Lung (tissue), 12 donors: ENCODE data around the gene NDUFV2. TPM values are rescaled to one million over a fixed set of nuclear protein-coding genes. Genes with fewer than 3 reads are reported as not detected.

Source experiments
- ATAC-seq: fragments of 200-7000 bp; cut with Tn5 transposase; one replicate; pipeline ENCODE4 v1.9.1; 2020; ENCODE audit warnings: moderate number of reproducible peaks; ENCODE audit not compliant: insufficient read depth, low FRiP score
- DNase-seq, 3 donors: peaks; one replicate each; pipeline ENCODE4 v3.0.0-alpha.2; 2013 to 2017
- H3K27ac ChIP-seq, 2 donors: one replicate each; pipeline ENCODE4 v1.5.1; 2013; ENCODE audit warnings: mild to moderate bottlenecking in 2 of 2, moderate library complexity in 2 of 2, control low read depth in 1 of 2, inconsistent platforms in 1 of 2, low read depth in 1 of 2, low read length in 1 of 2
- H3K27me3 ChIP-seq, 3 donors: one replicate each; pipeline ENCODE4 v1.5.1; 2013; ENCODE audit warnings: low read length in 2 of 3; ENCODE audit not compliant: control insufficient read depth in 3 of 3, insufficient read depth in 3 of 3
- H3K36me3 ChIP-seq, 4 donors: one replicate each; pipeline ENCODE4 v1.5.1; 2013; ENCODE audit warnings: low read length in 4 of 4, mild to moderate bottlenecking in 1 of 4, moderate library complexity in 1 of 4; ENCODE audit not compliant: control insufficient read depth in 4 of 4, insufficient read depth in 4 of 4
- H3K4me1 ChIP-seq, 5 donors: one replicate each; pipeline ENCODE4 v1.5.1; 2013; ENCODE audit warnings: low read length in 5 of 5, mild to moderate bottlenecking in 2 of 5, moderate library complexity in 1 of 5; ENCODE audit not compliant: control insufficient read depth in 5 of 5, insufficient read depth in 5 of 5
- H3K4me3 ChIP-seq: one replicate; pipeline ENCODE4 v1.5.1; 2013; ENCODE audit warnings: mild to moderate bottlenecking, control low read depth, moderate library complexity
- H3K9ac ChIP-seq, 2 donors: one replicate each; pipeline ENCODE4 v1.5.1; 2013; ENCODE audit warnings: low read length in 2 of 2, control low read depth in 1 of 2; ENCODE audit not compliant: insufficient read depth in 1 of 2
- H3K9me3 ChIP-seq, 4 donors: one replicate each; pipeline ENCODE4 v1.5.1; 2013; ENCODE audit warnings: low read length in 3 of 4, mild to moderate bottlenecking in 1 of 4, moderate library complexity in 1 of 4; ENCODE audit not compliant: control insufficient read depth in 4 of 4, insufficient read depth in 3 of 4
- CTCF ChIP-seq: IDR thresholded peaks from 2 replicates; pipeline ENCODE4 v1.5.1; 2012; ENCODE audit warnings: mild to moderate bottlenecking; ENCODE audit errors: control extremely low read depth, extremely low read depth
- WGBS, 2 donors: extraction: QIAGEN DNeasy Blood & Tissue Kit; methylation state at CpG; one replicate each; pipeline ENCODE4 v1.1.7; 2013; 5-methylcytosine and 5-hydroxymethylcytosine counted together
- polyA plus RNA-seq, 2 donors: library from polyadenylated mRNA; stranded (reverse); fragments of 200-250 nt; gene quantifications; one replicate each; pipeline ENCODE4 v1.2.1, GENCODE V29; 2013
- total RNA-seq, 2 donors: library from RNA; depleted of rRNA in 1 of 2; stranded (reverse); fragments of >200 nt in 1 of 2; gene quantifications; one replicate each; pipeline ENCODE4 v1.2.1, GENCODE V29; 2014 to 2021
- donor health status: control.
- donor health status: control.
- donor health status: Bipolar disorder and iron deficiency.
- donor health status: healthy.
- donor health status: DM: yes; HTN: yes; CAD: no.

Gene NDUFV2
- total and polyA plus RNA-seq, 4 donors, result 130 to 355 (median 144) TPM

- H3K4me3 ChIP-seq, result no peak overlapping the region
- DNase-seq (no peak), ATAC-seq (no peak)
- H3K36me3 ChIP-seq, result peaks cover 3 to 18% (median 11%) of the 10 kb centered on the region in 4 donors
- TF ChIP-seq CTCF, result no peak
- no peak overlapping the region for H3K9ac ChIP-seq
- no peaks in the 10 kb centered on the region for H3K9me3 ChIP-seq
- peaks cover 0 to 15% (median 8%) of the 10 kb centered on the region in 5 donors for H3K4me1 ChIP-seq
- WGBS, 2 donors, result 13 to 20% methylated on average over 1 of the region's 1 CpG
- H3K27me3 ChIP-seq, result no peaks in the 10 kb centered on the region
- no peak overlapping the region for H3K27ac ChIP-seq
Observed at GRCh38 chr18:9120796-9121195, 18.3 kb downstream of the NDUFV2 start.

- H3K4me1 ChIP-seq, result peaks cover 0 to 3% (median 1%) of the 10 kb centered on the region in 5 donors
- H3K9ac ChIP-seq, result no peak overlapping the region
- H3K9me3 ChIP-seq, result no peaks in the 10 kb centered on the region
- H3K4me3 ChIP-seq, result no peak overlapping the region
- TF ChIP-seq CTCF, result no peak
- no peaks in the 10 kb centered on the region for H3K27me3 ChIP-seq
- DNase-seq (no peak), ATAC-seq (no peak)
- peaks cover 7 to 31% (median 18%) of the 10 kb centered on the region in 4 donors for H3K36me3 ChIP-seq
- WGBS, 2 donors, result 95 to 97% methylated on average over 2 of the region's 2 CpGs
- H3K27ac ChIP-seq, result no peak overlapping the region
Observed at GRCh38 chr18:9123520-9123919, 21.0 kb downstream of the NDUFV2 start.

GRCh38 chr18:9124824-9125223 lies 22.3 kb downstream of the NDUFV2 start:
- H3K36me3 ChIP-seq, result peaks cover 7 to 31% (median 20%) of the 10 kb centered on the region in 4 donors
- H3K4me3 ChIP-seq, result no peak overlapping the region
- WGBS, 2 donors, result 90 to 95% methylated on average over 1 of the region's 1 CpG
- no peak overlapping the region for H3K9ac ChIP-seq
- H3K27me3 ChIP-seq, result no peaks in the 10 kb centered on the region
- no peak overlapping the region for H3K27ac ChIP-seq
- ATAC-seq, result no peak
- H3K9me3 ChIP-seq, result no peaks in the 10 kb centered on the region
- no peak for DNase-seq
- TF ChIP-seq CTCF, result no peak
- H3K4me1 ChIP-seq, result peaks cover 0 to 5% (median 0%) of the 10 kb centered on the region in 5 donors

GRCh38 chr18:9126337-9126736 lies 23.8 kb downstream of the NDUFV2 start:
- H3K27ac ChIP-seq, result peak overlapping the region in 1 of 2 donors; percentile 41
- TF ChIP-seq CTCF, result no peak
- 80 to 87% methylated on average over 3 of the region's 3 CpGs for WGBS, 2 donors
- ATAC-seq (no peak), DNase-seq (no peak)
- no peak overlapping the region for H3K4me3 ChIP-seq
- H3K27me3 ChIP-seq, result no peaks in the 10 kb centered on the region
- peaks cover 7 to 32% (median 18%) of the 10 kb centered on the region in 4 donors for H3K36me3 ChIP-seq
- H3K9me3 ChIP-seq, result no peaks in the 10 kb centered on the region
- no peak overlapping the region for H3K9ac ChIP-seq
- peaks cover 0 to 11% (median 0%) of the 10 kb centered on the region in 5 donors for H3K4me1 ChIP-seq
